ENCODE data around the gene HOXD4. TPM values are rescaled to one million over a fixed set of nuclear protein-coding genes. Genes with fewer than 3 reads are reported as not detected.

HOXD4 gene
- total and polyA plus RNA-seq, 2 of the 4 experiments (the other 2 are of a cell fraction): not detected

- H3K18ac ChIP-seq (ENCODE audit: low read depth, low read length): no peak overlapping the region
- H3K27me3 ChIP-seq (ENCODE audit: control insufficient read depth, insufficient read depth, low read length): peaks cover 51% of the 10 kb centered on the region
- H4K20me1 ChIP-seq (ENCODE audit: insufficient read depth, low read length): no peaks in the 10 kb centered on the region
- no peak overlapping the region for H4K5ac ChIP-seq (ENCODE audit: low read depth, low read length)
- peaks cover 11% of the 10 kb centered on the region for H3K9me3 ChIP-seq (ENCODE audit: control insufficient read depth, insufficient read depth, low read length)
- H3K23ac ChIP-seq (ENCODE audit: low read depth, low read length): no peak overlapping the region
- intact Hi-C loops (cut with micrococcal nuclease): no loop called here
- no peak overlapping the region for H3K56ac ChIP-seq (ENCODE audit: extremely low read depth, insufficient read depth, low read length)
- H2AK5ac ChIP-seq (ENCODE audit: low read depth, low read length): no peak overlapping the region
- no peak overlapping the region for H2BK20ac ChIP-seq (ENCODE audit: low read depth, low read length)
- no peak overlapping the region for H4K8ac ChIP-seq (ENCODE audit: low read depth in 2 of 2, low read length in 2 of 2)
- ChIA-PET POLR2A (ENCODE audit: unreplicated experiment) (no interaction called here), CTCF (no interaction called here)
- H3K36me3 ChIP-seq (ENCODE audit: control insufficient read depth, insufficient read depth, low read length): no peaks in the 10 kb centered on the region
- 5% methylated on average over 44 of the region's 98 CpGs; no CpG with 5 or more reads in 1 of the 2 experiments for WGBS, 2 experiments (ENCODE audit: extremely low coverage in 2 of 2, insufficient read length in 1 of 2)
- no peak overlapping the region for H2AK9ac ChIP-seq (replicated peaks; ENCODE audit: low read depth, low read length, poor library complexity)
- H3K4ac ChIP-seq (ENCODE audit: low read depth, low read length): no peak overlapping the region
- H3K14ac ChIP-seq (replicated peaks; ENCODE audit: low read depth, low read length): no peak overlapping the region
- H2BK15ac ChIP-seq (ENCODE audit: low read depth, low read length): no peak overlapping the region
- no peaks in the 10 kb centered on the region for H3K9me1 ChIP-seq (ENCODE audit: insufficient read depth, low read length)
- no peak overlapping the region for H4K91ac ChIP-seq (ENCODE audit: insufficient read depth, low read depth, low read length)
- H3K4me3 ChIP-seq (ENCODE audit: insufficient read depth, low read depth, low read length): 0 out of 2 replicates have a peak overlapping the region, but pooled peaks have one; percentile 50
- H3K27ac ChIP-seq (ENCODE audit: insufficient read depth, low read length): no peak overlapping the region
- H3K4me1 ChIP-seq (ENCODE audit: control insufficient read depth, insufficient read depth, low read length): peaks cover 2% of the 10 kb centered on the region; the same call in 1 of the 2 replicates
- no TSS peak for BruUV-seq (replicated peaks)
- DNase-seq (no peak), ATAC-seq (ENCODE audit: low read depth) (no peak)
- H2BK120ac ChIP-seq (ENCODE audit: low read depth, low read length): no peak overlapping the region
- H2AFZ ChIP-seq (replicated peaks; ENCODE audit: low read length, poor library complexity): peak overlapping the region; percentile 68
- H3K79me1 ChIP-seq (ENCODE audit: low read depth in 1 of 2, low read length in 2 of 2): no peaks in the 10 kb centered on the region
- H3K9ac ChIP-seq (ENCODE audit: low read depth, low read length): no peak overlapping the region
- peak overlapping the region; percentile 48; the same call in 1 of the 2 replicates for H3K4me2 ChIP-seq (ENCODE audit: low read depth, low read length)
- H2BK5ac ChIP-seq (ENCODE audit: low read depth, low read length, poor library complexity, severe bottlenecking): no peak overlapping the region
- TF ChIP-seq MXI1 (IDR thresholded peaks at IDR 0.05; ENCODE audit: borderline replicate concordance, low read depth, low read length): no peak
- no peak for TF ChIP-seq MAFK (IDR thresholded peaks at IDR 0.05; ENCODE audit: low read depth, low read length)
- TF ChIP-seq SMC3 (IDR thresholded peaks at IDR 0.05; ENCODE audit: low read depth, low read length): no peak
- TF ChIP-seq USF2 (IDR thresholded peaks at IDR 0.05; ENCODE audit: low read depth, low read length): no peak
- TF ChIP-seq BHLHE40 (IDR thresholded peaks at IDR 0.05; ENCODE audit: low read depth, low read length): no peak
- in situ Hi-C loops (cut with MboI; ENCODE audit: low sequenced_read_pairs): no loop called here
- dilution Hi-C loops (cut with HindIII; ENCODE audit: low sequenced_read_pairs, unreplicated experiment): no loop called here
These were observed 37.7 kb downstream of the HOXD4 start for GRCh38 chr2:176188774-176189680.
